HG03442 (cell line): ENCODE data around the gene PI4K2B.
"Not testable (repeated sequence)": the region's sequence is repeated elsewhere in the genome, so short reads cannot be mapped to it uniquely, and the experiment has no call there.

Experiments
- ATAC-seq: cut with Tn5 transposase; IDR thresholded peaks from one replicate; pipeline ENCODE4 v1.9.1; 2021; ENCODE audit warnings: mild to moderate bottlenecking, moderate library complexity; ENCODE audit not compliant: unreplicated experiment

PI4K2B gene

DNA sequence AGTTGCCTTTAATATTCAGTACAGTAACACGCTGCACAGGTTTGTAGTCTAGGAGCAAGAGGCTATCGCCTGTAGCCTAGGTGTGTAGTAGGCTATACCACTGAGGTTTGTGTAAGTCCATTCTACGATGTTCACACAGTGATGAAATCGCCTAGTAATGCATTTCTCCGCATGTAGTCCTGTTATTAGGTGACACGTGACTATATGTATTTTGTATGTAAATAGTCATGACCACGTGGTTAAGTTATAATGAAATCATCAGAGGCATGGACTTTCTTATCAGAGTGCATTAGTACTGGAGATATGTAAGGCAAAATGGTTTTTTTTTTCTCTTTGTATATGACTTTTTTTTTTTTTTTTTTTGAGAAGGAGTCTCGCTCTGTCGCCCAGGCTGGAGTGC is 68.8 kb downstream of the PI4K2B start:
- ATAC-seq, result no peak

DNA sequence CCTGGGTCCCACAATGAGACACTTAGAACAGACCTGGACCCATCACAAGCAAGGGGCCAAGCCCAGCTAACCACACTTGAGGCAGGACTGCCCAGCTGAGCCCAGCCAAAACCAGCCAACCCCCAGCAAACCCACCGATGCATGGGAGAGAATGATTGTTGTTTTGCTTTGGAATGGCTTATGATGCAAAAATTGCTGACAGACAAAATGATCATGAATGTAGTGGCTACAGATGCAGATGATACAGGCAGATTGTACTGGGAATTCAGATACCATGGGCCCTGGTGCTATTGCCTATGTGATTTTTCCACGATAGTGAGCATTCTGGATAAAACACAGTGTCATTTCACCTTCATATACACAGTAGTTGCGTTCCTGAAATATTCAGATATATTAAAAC is 69.7 kb downstream of the PI4K2B start:
- no peak for ATAC-seq

DNA sequence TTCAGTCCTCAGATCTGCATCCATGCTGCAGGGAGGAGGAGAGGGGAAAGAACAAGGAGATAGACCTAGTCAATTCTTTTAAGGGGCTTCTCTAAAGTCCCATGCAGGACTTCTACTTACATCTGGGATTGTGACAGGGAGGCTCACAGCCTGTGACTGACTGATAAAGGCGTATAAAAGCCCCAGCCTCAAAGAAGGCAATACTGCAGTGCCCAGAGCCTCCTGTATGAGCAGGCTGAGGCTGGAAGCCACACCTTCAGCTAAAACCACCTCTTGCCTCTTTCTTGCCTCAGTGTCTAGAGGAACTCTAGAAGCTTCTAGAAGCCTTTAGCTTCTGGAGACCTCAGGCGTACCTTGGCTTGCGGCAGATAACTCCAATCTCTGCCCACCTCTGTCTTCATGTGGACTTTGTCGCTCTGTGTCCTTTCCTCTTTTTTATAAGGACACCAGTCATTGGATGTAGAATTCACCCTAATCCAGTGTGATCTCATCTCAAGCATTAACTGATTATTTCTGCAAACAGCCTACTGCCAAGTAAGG is 72.8 kb downstream of the PI4K2B start:
- no peak for ATAC-seq

DNA sequence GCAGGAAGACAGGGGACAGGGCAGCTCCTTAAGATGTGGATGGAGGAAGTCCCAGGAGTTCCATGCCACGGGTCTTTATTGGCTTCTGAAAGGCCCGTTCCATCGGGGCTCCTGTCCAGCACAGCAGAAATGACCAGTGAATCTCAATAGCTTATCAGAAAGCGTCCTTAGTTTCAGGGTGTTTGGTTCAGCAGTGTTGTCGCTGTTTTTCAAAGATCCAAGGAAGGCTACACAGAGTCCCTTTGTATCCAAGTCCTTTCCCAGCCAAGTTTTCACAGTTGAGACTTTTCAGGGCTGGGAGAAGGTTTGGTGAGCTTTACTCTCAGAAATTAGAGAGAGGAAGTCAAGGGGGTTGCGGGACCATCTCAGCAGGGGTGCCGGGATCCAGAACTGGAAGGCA is 73.8 kb downstream of the PI4K2B start:
- ATAC-seq, result no peak

GRCh38 chr4:25308306-25308705 is 74.5 kb downstream of the PI4K2B start:
- ATAC-seq, result no peak

- no peak for ATAC-seq
Measured at GRCh38 chr4:25308761-25309160, 74.9 kb downstream of the PI4K2B start.

GRCh38 chr4:25310066-25310802 is 76.4 kb downstream of the PI4K2B start:
- peak; percentile 59 for ATAC-seq

GRCh38 chr4:25310803-25311166 is 77.0 kb downstream of the PI4K2B start:
- ATAC-seq, result no peak

GRCh38 chr4:25312496-25313200 is 78.8 kb downstream of the PI4K2B start, which contains the start of gene ZCCHC4:
TSS of gene ZCCHC4 (plus strand) at chr4:25312774. CDS start at chr4:25312810, 36 bp downstream.
- peak; percentile 76 for ATAC-seq

GRCh38 chr4:25313201-25313895 is 79.5 kb downstream of the PI4K2B start:
- ATAC-seq, result no peak

DNA sequence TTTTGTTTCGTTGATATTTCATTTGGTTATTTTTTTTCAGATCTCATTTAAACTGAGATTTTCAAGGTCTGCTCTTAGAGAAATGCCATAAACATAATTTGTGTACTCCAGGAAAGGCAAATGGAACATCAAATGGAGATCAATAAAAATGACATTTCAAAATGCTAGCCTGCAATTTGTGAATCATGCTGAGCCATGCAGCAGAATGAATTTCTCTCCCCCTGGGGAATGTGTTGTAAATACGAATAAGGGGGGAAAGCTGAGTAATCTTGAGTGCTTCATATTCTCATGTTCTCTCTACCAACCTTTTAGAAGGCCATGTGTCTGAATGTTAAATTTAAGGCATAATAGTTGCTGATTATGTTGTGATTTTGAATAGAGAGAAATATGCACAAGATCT is 86.5 kb downstream of the PI4K2B start:
- ATAC-seq, result no peak

- ATAC-seq, result peak; percentile 52
Measured at GRCh38 chr4:25320773-25321172, 86.9 kb downstream of the PI4K2B start.

- no peak for ATAC-seq
Measured at GRCh38 chr4:25321703-25322102, 87.9 kb downstream of the PI4K2B start.

GRCh38 chr4:25328463-25328862 is 94.6 kb downstream of the PI4K2B start:
- ATAC-seq, result not testable (repeated sequence)
